GM21360 (cell line): Measurements from ENCODE around the gene ASH1L.
"Not testable (repeated sequence)": the region's sequence is repeated elsewhere in the genome, so short reads cannot be mapped to it uniquely, and the experiment has no call there.

ENCODE experiments used
- ATAC-seq: cut with Tn5 transposase; IDR thresholded peaks from one replicate; pipeline ENCODE4 v1.9.1; 2021; ENCODE audit warnings: mild to moderate bottlenecking, moderate library complexity; ENCODE audit not compliant: unreplicated experiment

Gene ASH1L

DNA sequence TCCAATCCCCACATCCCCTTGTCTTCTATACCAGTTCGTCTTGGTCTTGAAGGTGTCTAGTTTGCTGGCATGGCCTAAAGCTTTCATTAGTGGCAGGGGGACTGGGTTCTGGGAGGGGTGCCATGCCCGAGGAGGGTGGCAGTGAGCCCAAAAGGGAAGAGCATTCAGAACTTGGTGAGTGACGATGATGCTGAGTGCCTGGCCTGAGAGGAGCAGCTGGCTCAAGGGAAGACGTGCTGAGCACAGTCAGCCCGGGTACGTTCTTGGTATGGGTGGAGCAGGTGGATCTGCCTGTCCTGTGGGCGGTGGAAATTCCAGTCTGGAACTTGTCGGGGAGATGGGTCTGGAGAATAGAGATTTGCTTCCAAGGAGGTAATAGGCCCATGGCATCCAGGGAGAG, 249.3 kb downstream of the ASH1L start:
- ATAC-seq = no peak

DNA sequence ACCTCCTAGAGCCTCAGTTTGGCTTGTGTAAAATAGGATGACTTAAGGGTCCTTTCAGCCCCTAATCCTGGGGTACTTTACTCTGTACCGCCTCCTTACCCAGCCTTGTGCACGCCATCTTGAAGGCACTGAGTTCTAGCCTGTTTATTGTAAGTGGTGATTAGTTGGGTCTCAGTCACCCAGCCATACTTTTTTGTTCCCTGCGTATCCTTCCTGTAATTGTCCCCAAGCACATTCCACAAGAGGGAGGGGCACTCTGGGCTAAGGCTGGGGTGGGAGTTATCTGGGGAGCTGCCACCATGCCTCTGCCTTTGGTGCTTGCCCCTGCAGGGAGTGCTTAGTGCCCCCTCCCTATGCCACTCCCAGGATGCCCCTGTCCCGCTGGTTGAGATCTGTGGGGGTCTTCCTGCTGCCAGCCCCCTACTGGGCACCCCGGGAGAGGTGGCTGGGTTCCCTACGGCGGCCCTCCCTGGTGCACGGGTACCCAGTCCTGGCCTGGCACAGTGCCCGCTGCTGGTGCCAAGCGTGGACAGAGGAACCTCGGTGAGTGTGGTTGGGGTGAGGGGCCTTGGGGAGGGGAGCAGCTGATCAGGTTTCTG, 253.1 kb downstream of the ASH1L start:
- ATAC-seq = no peak

DNA sequence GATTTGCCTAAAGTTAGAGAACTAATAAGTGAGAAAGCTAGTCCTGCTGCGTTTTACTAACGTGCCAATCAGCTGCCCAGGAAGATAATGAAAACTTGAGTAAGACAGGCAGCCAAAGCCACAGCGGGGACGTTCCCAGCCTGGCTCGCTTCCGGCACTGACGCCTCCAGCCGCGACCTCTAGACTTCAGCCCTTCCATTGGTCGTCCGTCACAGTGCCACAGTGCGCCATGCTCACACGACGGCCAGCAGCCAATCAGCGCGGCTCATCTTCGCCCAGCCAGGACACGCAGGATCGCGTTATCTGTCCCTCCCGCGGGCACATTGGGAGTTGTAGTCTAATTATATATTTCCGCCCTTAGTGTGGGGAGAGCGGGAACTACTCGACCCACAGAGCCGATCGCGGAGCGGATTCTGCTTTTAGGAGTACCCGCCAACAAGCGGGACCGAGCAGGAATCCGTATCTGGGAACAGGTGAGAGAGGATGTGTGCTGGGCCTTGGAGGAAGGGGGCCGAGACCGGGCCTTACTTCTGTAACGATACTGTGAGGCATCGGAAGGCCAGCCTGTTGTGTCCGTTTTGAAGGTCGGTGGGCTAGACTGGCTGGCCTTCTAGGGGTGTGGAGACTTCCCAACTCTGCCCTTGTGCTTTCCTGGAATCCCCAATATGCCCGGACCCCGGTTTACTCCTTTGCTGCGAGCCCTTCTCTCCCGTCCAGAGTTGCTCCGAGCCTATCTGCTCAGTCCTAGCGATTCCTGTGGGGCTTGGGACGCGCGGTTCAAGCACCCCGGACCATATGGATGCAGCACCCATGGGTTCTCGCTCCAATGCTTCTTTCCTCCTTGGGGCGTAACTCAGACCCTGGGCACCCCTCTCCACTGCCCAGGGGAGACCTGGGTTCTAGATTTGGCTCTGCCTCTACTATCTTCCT, 253.8 kb downstream of the ASH1L start, which contains the start of gene FDPS:
Gene FDPS, plus strand, starts transcription at position 374 of the 930 bp plus-strand sequence. CDS start 924 bp downstream, outside the sequence.
- ATAC-seq = peak; percentile 94

GRCh38 chr1:155307247-155307740, 255.3 kb downstream of the ASH1L start:
- ATAC-seq = no peak

DNA sequence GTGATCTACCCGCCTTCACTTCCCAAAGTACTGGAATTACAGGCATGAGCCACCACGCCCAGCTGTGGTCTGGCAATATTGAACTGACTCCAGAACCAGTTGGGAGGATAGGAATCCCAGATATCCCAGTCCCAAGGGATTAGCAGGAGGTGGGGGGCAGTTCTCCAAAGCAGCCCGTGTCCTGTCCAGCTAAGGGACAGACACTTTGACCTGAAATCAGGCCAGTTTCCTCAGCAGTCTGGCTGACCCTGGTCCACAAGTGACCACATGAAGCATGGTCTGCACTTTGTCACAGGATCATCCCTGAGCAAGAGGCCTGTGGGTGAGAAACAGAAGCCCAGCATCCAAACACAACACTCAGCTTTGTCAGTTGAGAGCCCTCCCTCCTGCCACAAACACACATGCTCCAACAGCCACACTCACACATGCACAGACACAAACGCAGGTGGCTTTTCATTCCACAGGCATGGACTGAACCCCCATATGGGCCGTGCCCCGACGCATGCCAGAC, 256.7 kb downstream of the ASH1L start:
- no peak for ATAC-seq

- no peak for ATAC-seq
Measured at GRCh38 chr1:155304558-155305063, 258.0 kb downstream of the ASH1L start.

- no peak for ATAC-seq
Measured at GRCh38 chr1:155301342-155301841, 261.2 kb downstream of the ASH1L start, which contains the start of gene PKLR. Gene PKLR, minus strand, starts transcription at chr1:155301438. Its CDS starts 43 bp downstream, at chr1:155301395.

GRCh38 chr1:155300553-155301329, 261.9 kb downstream of the ASH1L start:
- ATAC-seq = no peak

GRCh38 chr1:155300024-155300423, 262.6 kb downstream of the ASH1L start:
- ATAC-seq = no peak

DNA sequence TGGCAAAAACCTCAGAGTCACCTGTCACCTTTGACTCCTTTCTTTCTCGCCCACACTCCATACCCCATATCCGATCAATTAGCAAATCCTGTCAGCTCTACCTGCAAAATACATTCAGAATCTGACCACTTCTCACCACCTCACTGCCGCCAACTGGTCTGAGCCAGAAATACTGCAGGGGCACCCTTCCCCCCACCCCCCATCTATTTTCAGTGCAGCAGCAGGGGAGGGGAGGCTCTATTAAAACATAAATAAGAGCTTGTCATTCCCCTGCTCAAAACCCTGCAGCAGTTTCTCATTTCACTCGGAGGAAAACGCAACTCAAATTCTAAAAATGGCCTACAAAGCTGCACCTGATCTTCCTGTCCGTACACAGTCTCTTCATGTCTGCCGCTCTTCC, 265.2 kb downstream of the ASH1L start:
- no peak for ATAC-seq

- ATAC-seq = no peak
Measured at GRCh38 chr1:155296661-155297060, 265.9 kb downstream of the ASH1L start.

- ATAC-seq = no peak
Measured at GRCh38 chr1:155295942-155296267, 266.7 kb downstream of the ASH1L start.

- no peak for ATAC-seq
Measured at GRCh38 chr1:155295183-155295941, 267.2 kb downstream of the ASH1L start.

DNA sequence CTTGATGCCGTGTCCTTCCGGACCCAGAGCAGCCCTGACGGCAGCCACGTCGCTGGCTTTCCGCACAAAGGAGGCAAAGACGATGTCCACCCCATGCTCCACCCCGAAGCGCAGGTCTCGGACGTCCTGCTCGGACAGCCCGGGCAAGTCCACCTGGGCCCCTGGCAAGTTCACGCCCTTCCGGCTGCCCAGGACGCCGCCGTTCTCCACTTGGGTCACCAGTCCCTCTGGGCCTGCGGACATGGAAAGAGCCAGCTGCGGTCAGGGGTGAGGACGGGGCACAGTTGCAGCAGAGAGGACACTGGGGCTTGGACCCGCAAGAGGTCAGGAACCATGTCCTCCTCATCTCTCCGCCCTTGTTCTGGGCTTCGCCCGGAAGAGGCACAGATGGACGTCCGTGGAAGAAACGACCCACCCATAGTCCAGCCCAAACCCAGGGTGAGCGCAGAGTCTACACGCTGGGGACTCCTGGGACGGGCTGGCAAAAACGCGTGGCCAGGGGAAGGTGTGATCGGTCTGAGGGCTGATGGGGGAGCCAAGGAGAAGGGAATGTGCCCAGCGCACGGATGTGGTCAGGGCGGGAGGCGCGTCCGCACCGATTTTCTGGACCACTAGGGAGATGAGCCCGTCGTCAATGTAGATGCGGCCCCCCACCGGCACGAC, 268.0 kb downstream of the ASH1L start:
- ATAC-seq = no peak

GRCh38 chr1:155293086-155293749, 269.4 kb downstream of the ASH1L start:
- no peak for ATAC-seq

DNA sequence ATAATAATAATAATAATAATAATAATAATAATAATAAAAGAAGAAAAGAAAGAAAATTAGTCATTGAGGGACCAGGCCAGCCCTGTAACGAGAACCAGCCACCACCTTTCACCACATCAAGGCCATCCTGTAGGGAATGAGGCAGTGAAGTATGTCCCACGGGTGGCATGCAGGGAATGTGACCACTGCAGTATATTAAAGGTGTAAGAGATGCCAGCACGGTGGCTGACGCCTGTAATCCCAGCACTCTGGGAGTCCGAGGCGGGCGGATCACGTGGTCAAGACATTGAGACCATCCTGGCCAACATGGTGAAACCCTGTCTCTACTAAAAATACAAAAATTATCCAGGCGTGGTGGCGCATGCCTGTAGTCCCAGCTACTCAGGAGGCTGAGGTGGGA, 271.6 kb downstream of the ASH1L start:
- not testable (repeated sequence) for ATAC-seq

DNA sequence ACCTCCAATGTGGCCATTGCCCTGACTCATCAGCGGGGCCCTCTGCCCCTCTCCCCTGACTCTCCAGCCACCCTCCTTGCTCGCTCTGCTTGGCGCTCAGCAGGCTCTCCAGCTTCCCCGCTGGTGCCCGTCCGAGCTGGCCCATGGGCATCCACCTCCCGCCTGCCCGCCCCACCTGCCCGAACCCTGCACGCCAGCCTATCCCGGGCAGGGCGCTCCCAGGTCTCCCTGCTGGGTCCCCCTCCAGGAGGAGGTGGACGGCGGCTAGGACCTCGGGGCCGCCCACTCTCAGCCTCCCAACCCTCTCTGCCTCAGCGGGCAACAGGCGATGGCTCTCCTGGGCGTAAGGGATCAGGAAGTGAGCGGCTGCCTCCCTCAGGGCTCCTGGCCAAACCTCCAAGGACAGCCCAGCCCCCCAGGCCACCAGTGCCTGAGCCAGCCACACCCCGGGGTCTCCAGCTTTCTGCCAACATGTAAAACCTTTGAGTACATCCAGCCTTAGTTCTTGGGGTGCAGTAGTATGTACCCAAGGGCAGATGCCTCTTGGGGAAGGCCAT, 274.5 kb downstream of the ASH1L start:
- ATAC-seq = no peak

DNA sequence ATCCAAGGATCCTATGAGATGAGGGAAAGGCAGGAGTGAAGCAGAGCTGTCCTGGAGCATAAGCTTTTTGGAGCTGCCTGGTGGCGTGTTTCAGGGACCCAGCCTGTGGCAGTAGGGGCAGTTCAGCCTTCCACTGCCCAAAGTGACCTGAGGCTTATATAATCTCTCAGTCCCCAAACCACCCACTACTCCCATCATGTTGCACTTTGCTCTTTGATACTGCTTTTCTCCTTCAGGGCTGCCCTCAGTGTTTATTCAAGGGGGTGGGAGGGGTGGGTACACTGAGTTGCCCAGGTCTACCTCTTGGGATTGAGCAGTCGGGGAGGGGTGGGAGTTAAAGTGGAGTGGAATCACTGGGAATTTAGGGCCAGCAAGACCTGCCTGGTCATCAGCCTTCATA, 276.1 kb downstream of the ASH1L start:
- no peak for ATAC-seq
